SH-SY5Y (cell line): ENCODE data around the gene SIGLEC5.

Experiments
- GATA2 ChIP-seq: IDR thresholded peaks from 2 replicates; pipeline ENCODE4 v1.6.1; 2011; ENCODE audit warnings: mild to moderate bottlenecking, low read depth, low read length
- GATA3 ChIP-seq: IDR thresholded peaks from 2 replicates; pipeline ENCODE4 v1.6.1; 2011; ENCODE audit warnings: low read depth, mild to moderate bottlenecking, low read length, moderate library complexity

- no peak for TF ChIP-seq GATA2
- no peak for TF ChIP-seq GATA3
Observed at GRCh38 chr19:51571599-51571998, 58.6 kb downstream of the SIGLEC5 start.
